H1 (cell line): ENCODE data around the gene SLC25A22. TPM values are rescaled to one million over a fixed set of nuclear protein-coding genes. Genes with fewer than 3 reads are reported as not detected.

Source experiments
- ASH2L ChIP-seq: fragments of 200-600, 300-600 bp; sonication (generic); IDR thresholded peaks from one replicate; pipeline ENCODE4 v1.7.1; 2017; ENCODE audit warnings: low read length
- BCL11A ChIP-seq, 2 experiments: IDR thresholded peaks; one replicate each; pipeline ENCODE4 v1.6.1; 2011; ENCODE audit warnings: low read depth in 2 of 2, low read length in 2 of 2, mild to moderate bottlenecking in 2 of 2
- CBX5 ChIP-seq: fragments of 300-800, 300-1000 bp; sonication (generic); IDR thresholded peaks from 2 replicates; pipeline ENCODE4 v1.7.1; 2016; ENCODE audit warnings: antibody characterized with exemption, low read length, low read depth
- CEBPB ChIP-seq: IDR thresholded peaks from 2 replicates; pipeline ENCODE4 v1.6.1; 2012; ENCODE audit warnings: low read depth, low read length
- EGR1 ChIP-seq: IDR thresholded peaks from 2 replicates; pipeline ENCODE4 v1.6.1; 2011; ENCODE audit warnings: low read depth, low read length, borderline replicate concordance
- EP300 ChIP-seq, 2 experiments: IDR thresholded peaks; 1 replicate in 1 of 2; 2 replicates in 1 of 2; pipeline ENCODE4 v1.6.1; 2011 to 2012; ENCODE audit warnings: low read depth in 2 of 2, low read length in 2 of 2, mild to moderate bottlenecking in 2 of 2, borderline replicate concordance in 1 of 2, inconsistent platforms in 1 of 2, moderate library complexity in 1 of 2
- EZH2 ChIP-seq: fragments of 200-600 bp; sonication (generic); IDR thresholded peaks from 2 replicates; pipeline ENCODE4 v1.7.1; 2012; ENCODE audit warnings: low read depth, mild to moderate bottlenecking, moderate library complexity, low read length, inconsistent platforms; ENCODE audit not compliant: severe bottlenecking
- GTF2F1 ChIP-seq: IDR thresholded peaks from 2 replicates; pipeline ENCODE4 v1.6.1; 2012; ENCODE audit warnings: low read depth, low read length, improper control_type of control experiment, borderline replicate concordance
- JUN ChIP-seq: IDR thresholded peaks from 2 replicates; pipeline ENCODE4 v1.6.1; 2011; ENCODE audit warnings: low read depth, mild to moderate bottlenecking, improper control_type of control experiment, low read length
- JUND ChIP-seq: IDR thresholded peaks from 2 replicates; pipeline ENCODE4 v1.6.1; 2011; ENCODE audit warnings: mild to moderate bottlenecking, improper control_type of control experiment, low read length
- KDM1A ChIP-seq: fragments of 200-600, 300-600 bp; sonication (generic); IDR thresholded peaks from 2 replicates; pipeline ENCODE4 v1.7.1; 2016; ENCODE audit warnings: mild to moderate bottlenecking, low read length, borderline replicate concordance
- NANOG ChIP-seq: IDR thresholded peaks from 2 replicates; pipeline ENCODE4 v1.6.1; 2011; ENCODE audit warnings: low read length, low read depth, mild to moderate bottlenecking, inconsistent platforms; ENCODE audit not compliant: insufficient read depth, poor library complexity, severe bottlenecking
- PHF8 ChIP-seq: fragments of 200-600 bp; sonication (generic); conservative IDR thresholded peaks from 2 replicates; pipeline ENCODE4 v1.7.1; 2012; ENCODE audit warnings: low read depth, mild to moderate bottlenecking, inconsistent platforms, low read length, moderate library complexity
- RBBP5 ChIP-seq: IDR thresholded peaks from 2 replicates; pipeline ENCODE4 v1.7.1; 2012; ENCODE audit warnings: low read depth, mild to moderate bottlenecking, inconsistent platforms, low read length, moderate library complexity, borderline replicate concordance
- RNF2 ChIP-seq: fragments of 200-900, 300-1000 bp; sonication (generic); IDR thresholded peaks from 2 replicates; pipeline ENCODE4 v1.7.1; 2016; ENCODE audit warnings: borderline replicate concordance, low read depth, mild to moderate bottlenecking, antibody characterized with exemption, low read length; ENCODE audit not compliant: poor library complexity, severe bottlenecking; ENCODE audit errors: missing control alignments
- SAP30 ChIP-seq: fragments of 300-600 bp; sonication (generic); IDR thresholded peaks from 2 replicates; pipeline ENCODE4 v1.7.1; 2012; ENCODE audit warnings: low read length, moderate library complexity, mild to moderate bottlenecking, inconsistent platforms; ENCODE audit not compliant: insufficient read depth, insufficient replicate concordance
- SIN3A ChIP-seq, 2 experiments: IDR thresholded peaks in 1 of 2; conservative IDR thresholded peaks in 1 of 2; 2 replicates each; pipeline ENCODE4 v1.6.1; 2011 to 2012; ENCODE audit warnings: low read length in 2 of 2, improper control_type of control experiment in 1 of 2, low read depth in 1 of 2, mild to moderate bottlenecking in 1 of 2
- SP1 ChIP-seq: IDR thresholded peaks from 2 replicates; pipeline ENCODE4 v1.6.1; 2011; ENCODE audit warnings: low read depth, low read length
- SP2 ChIP-seq: IDR thresholded peaks from 2 replicates; pipeline ENCODE4 v1.6.1; 2012; ENCODE audit warnings: mild to moderate bottlenecking, low read length, inconsistent platforms
- SP4 ChIP-seq: IDR thresholded peaks from 2 replicates; pipeline ENCODE4 v1.6.1; 2012; ENCODE audit warnings: low read length, inconsistent platforms
- SRF ChIP-seq: IDR thresholded peaks from 2 replicates; pipeline ENCODE4 v1.6.1; 2011; ENCODE audit warnings: mild to moderate bottlenecking, low read depth, low read length, moderate library complexity
- SUZ12 ChIP-seq: fragments of 200-600 bp; sonication (generic); IDR thresholded peaks from 2 replicates; pipeline ENCODE4 v1.6.1; 2012; ENCODE audit warnings: mild to moderate bottlenecking, inconsistent platforms, low read length, moderate library complexity, mixed read lengths
- polyA plus RNA-seq, 7 experiments: library from polyadenylated mRNA; depleted of rRNA in 3 of 7; stranded (reverse) in 5 of 7; unstranded in 2 of 7; fragments of >200 nt in 5 of 7; fragments of 200-250 nt in 2 of 7; gene quantifications; 1 replicate in 5 of 7; 2 replicates in 1 of 7; 4 replicates in 1 of 7; pipeline versions ENCODE4 v1.2.1 to v1.2.3, GENCODE V29; 2011 to 2013; ENCODE audit warnings: missing spikeins in 2 of 7, mixed read lengths in 2 of 7
- total RNA-seq: library from RNA; stranded (reverse); fragmentation: NEBNext Ultra II Directional; extraction: Animal tissue kit (Norgen Biotek cat#: 25700); gene quantifications from 2 replicates; pipeline ENCODE4 v1.2.1, GENCODE V29; 2021
- TF ChIP-seq, protein P1 (sequence below): IDR thresholded peaks from 2 replicates; pipeline ENCODE4 v1.6.1; 2011; ENCODE audit warnings: low read depth, mild to moderate bottlenecking, low read length; ENCODE audit not compliant: insufficient read depth

The SLC25A22 gene
- total and polyA plus RNA-seq, 2 of the 8 experiments (the other 6 are each of a cell fraction or from before 2014, with no cell fraction given): 31.5 to 48.0 TPM

- TF ChIP-seq SP1 (0 out of 2 replicates have a peak, but pooled peaks have one; percentile 47), NANOG (no peak), EZH2 (peak; percentile 50), RNF2 (no peak), EP300 (IDR thresholded peaks at IDR 0.05; ENCODE audit: borderline replicate concordance in 1 of 2, low read depth in 2 of 2, low read length in 2 of 2) (no peak), ASH2L (no peak), SUZ12 (no peak), SRF (no peak), PHF8 (0 out of 2 replicates have a peak, but pooled peaks have one; percentile 8), JUND (no peak), SP2 (no peak), BCL11A (IDR thresholded peaks at IDR 0.05; ENCODE audit: low read depth in 2 of 2, low read length in 2 of 2) (no peak), CEBPB (no peak), SAP30 (no peak), RBBP5 (no peak), EGR1 (no peak), KDM1A (no peak), CBX5 (no peak), GTF2F1 (no peak), JUN (no peak), SP4 (no peak), SIN3A (conservative IDR thresholded peaks at IDR 0.05 in 1 of 2, IDR thresholded peaks at IDR 0.05 in 1 of 2; ENCODE audit: low read depth in 1 of 2, low read length in 2 of 2) (peak in 1 of 2 experiments; percentile 35; a peak in 2 of 4 replicates)
- TF ChIP-seq, protein P1, sequence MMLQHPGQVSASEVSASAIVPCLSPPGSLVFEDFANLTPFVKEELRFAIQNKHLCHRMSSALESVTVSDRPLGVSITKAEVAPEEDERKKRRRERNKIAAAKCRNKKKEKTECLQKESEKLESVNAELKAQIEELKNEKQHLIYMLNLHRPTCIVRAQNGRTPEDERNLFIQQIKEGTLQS: no peak
Observed at GRCh38 chr11:830295-831117, 32.4 kb upstream of the SLC25A22 start (continued).
